ENCODE data around the gene EEF1A2.

DNA sequence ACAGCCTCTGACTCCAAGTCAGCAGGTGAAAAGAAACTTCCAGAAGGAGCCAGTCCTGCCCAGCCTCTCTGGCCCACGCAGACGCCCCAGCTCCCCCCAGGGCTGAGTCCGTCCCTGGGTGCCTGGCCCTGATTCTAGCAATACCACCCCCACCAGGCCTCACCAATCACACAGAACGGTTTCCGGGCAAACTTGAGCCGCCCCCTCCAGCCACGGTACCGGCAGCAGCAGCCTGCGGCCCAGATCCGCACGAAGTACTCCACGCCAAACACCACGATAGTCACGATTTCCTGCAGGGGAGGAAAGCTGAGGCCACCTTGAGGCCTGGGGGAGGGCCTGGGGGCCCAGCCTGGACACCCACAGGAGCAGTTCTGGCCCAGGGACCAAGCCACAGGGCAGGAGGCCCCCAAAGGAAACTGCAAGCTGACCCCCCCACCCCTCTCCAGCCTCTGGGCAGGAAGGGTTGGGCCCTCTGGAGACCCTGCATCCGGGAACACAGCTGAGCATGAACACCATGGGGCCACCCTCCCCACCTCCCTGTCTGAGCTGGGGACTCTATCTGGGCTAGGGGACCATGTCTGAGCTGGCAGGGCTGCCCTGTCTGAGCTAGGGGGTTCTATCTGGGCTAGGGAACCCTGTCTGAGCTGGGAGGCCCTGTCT is 53.7 kb downstream of the EEF1A2 start:
- TF ChIP-seq, protein P1, sequence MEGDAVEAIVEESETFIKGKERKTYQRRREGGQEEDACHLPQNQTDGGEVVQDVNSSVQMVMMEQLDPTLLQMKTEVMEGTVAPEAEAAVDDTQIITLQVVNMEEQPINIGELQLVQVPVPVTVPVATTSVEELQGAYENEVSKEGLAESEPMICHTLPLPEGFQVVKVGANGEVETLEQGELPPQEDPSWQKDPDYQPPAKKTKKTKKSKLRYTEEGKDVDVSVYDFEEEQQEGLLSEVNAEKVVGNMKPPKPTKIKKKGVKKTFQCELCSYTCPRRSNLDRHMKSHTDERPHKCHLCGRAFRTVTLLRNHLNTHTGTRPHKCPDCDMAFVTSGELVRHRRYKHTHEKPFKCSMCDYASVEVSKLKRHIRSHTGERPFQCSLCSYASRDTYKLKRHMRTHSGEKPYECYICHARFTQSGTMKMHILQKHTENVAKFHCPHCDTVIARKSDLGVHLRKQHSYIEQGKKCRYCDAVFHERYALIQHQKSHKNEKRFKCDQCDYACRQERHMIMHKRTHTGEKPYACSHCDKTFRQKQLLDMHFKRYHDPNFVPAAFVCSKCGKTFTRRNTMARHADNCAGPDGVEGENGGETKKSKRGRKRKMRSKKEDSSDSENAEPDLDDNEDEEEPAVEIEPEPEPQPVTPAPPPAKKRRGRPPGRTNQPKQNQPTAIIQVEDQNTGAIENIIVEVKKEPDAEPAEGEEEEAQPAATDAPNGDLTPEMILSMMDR (conservative IDR thresholded peaks at IDR 0.05; ENCODE audit: low read depth, low read length), result no peak
- TF ChIP-seq NFE2L2 (IDR thresholded peaks at IDR 0.05; ENCODE audit: low read depth, low read length), result no peak
- TF ChIP-seq MXI1 (IDR thresholded peaks at IDR 0.05; ENCODE audit: borderline replicate concordance, low read depth, low read length), result no peak
- no peak for TF ChIP-seq RAD21 (IDR thresholded peaks at IDR 0.05; ENCODE audit: low read length)
- TF ChIP-seq, protein P2, sequence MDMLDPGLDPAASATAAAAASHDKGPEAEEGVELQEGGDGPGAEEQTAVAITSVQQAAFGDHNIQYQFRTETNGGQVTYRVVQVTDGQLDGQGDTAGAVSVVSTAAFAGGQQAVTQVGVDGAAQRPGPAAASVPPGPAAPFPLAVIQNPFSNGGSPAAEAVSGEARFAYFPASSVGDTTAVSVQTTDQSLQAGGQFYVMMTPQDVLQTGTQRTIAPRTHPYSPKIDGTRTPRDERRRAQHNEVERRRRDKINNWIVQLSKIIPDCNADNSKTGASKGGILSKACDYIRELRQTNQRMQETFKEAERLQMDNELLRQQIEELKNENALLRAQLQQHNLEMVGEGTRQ (IDR thresholded peaks at IDR 0.05; ENCODE audit: low read depth, low read length), result no peak
- TF ChIP-seq RFX5 (IDR thresholded peaks at IDR 0.05; ENCODE audit: low read depth, low read length), result no peak
- no peak for TF ChIP-seq POLR2A (IDR thresholded peaks at IDR 0.05; ENCODE audit: low read depth, low read length)
- TF ChIP-seq CEBPB (IDR thresholded peaks at IDR 0.05; ENCODE audit: low read depth, low read length), result no peak

Measured in IMR-90 (cell line).